ENCODE measurements around the gene RALGAPA1. TPM values are rescaled to one million over a fixed set of nuclear protein-coding genes. Genes with fewer than 3 reads are reported as not detected.
"Not testable (repeated sequence)": the region's sequence is repeated elsewhere in the genome, so short reads cannot be mapped to it uniquely, and the experiment has no call there.

RALGAPA1 gene
- total and polyA plus RNA-seq, 4 donors: 64.9 to 189 (median 86.1) TPM

DNA sequence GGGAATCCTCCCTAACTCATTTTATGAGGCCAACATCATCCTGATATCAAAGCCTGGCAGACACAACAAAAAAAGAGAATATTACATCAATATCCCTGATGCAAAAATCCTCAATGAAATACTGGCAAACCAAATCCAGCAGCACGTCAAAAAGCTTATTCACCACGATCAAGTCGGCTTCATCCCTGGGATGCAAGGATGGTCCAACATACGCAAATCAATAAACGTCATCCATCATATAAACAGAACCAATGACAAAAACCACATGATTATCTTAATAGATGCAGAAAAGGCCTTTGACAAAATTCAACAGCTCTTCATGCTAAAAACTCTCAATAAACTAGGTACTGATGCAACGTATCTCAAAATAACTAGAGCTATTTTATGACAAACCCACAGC is 189.1 kb downstream of the RALGAPA1 start:
- H3K27ac ChIP-seq (ENCODE audit: low read depth, low read length); H3K4me3 ChIP-seq (ENCODE audit: low read depth, low read length); DNase-seq (ENCODE audit: low read depth in 4 of 6, low spot score in 6 of 6); H3K9me3 ChIP-seq (ENCODE audit: control insufficient read depth, insufficient read depth, low read length); H3K4me1 ChIP-seq (ENCODE audit: control insufficient read depth, insufficient read depth, low read length); H3K27me3 ChIP-seq (ENCODE audit: control insufficient read depth, insufficient read depth, low read length); H3K36me3 ChIP-seq (ENCODE audit: control insufficient read depth, insufficient read depth, low read length): not testable (repeated sequence)
- WGBS (ENCODE audit: insufficient coverage): 88% methylated on average over 5 of the region's 6 CpGs

DNA sequence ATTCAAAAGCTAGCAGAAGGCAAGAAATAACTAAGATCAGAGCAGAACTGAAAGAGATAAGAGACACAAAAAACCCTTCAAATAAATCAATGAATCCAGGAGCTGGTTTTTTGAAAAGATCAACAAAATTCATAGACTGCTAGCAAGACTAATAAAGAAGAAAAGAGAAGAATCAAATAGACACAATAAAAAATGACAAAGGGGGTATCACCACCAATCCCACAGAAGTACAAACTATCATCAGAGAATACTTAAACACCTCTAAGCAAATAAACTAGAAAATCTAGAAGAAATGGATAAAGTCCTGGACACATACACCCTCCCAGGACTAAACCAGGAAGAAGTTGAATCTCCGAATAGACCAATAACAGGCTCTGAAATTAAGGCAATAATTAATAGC is 189.6 kb downstream of the RALGAPA1 start:
- not testable (repeated sequence) for H3K4me3 ChIP-seq (ENCODE audit: low read depth, low read length); H3K36me3 ChIP-seq (ENCODE audit: control insufficient read depth, insufficient read depth, low read length); H3K27me3 ChIP-seq (ENCODE audit: control insufficient read depth, insufficient read depth, low read length); H3K9me3 ChIP-seq (ENCODE audit: control insufficient read depth, insufficient read depth, low read length); DNase-seq (ENCODE audit: low read depth in 4 of 6, low spot score in 6 of 6); H3K4me1 ChIP-seq (ENCODE audit: control insufficient read depth, insufficient read depth, low read length); H3K27ac ChIP-seq (ENCODE audit: low read depth, low read length)
- 100% methylated on average over 1 of the region's 1 CpG for WGBS (ENCODE audit: insufficient coverage)

DNA sequence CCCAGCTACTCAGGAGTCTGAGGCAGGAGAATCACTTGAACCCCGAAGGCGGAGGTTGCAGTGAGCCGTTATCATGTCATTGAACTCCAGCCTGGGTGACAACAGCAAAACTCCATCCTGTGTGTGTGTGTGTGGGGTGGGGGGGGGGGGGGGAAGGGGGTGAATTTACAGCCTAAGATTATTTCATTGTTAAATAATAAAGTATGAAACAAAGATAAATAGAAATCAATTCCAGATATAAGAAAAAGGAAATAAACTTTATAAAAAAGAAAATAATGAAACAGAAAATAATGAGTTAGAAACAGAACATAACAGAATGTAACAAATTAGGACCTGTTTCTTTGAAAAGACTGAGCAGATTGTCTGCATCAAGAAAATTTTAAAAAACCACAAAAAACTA is 191.6 kb downstream of the RALGAPA1 start:
- H3K4me1 ChIP-seq (ENCODE audit: control insufficient read depth, insufficient read depth, low read length): no peaks in the 10 kb centered on the region
- H3K27me3 ChIP-seq (ENCODE audit: control insufficient read depth, insufficient read depth, low read length): no peaks in the 10 kb centered on the region
- DNase-seq (ENCODE audit: low read depth in 4 of 6, low spot score in 6 of 6): no peak
- no peaks in the 10 kb centered on the region for H3K9me3 ChIP-seq (ENCODE audit: control insufficient read depth, insufficient read depth, low read length)
- no peak overlapping the region for H3K27ac ChIP-seq (ENCODE audit: low read depth, low read length)
- no CpG with 5 or more reads among the region's 3 CpGs for WGBS (ENCODE audit: insufficient coverage)
- peaks cover 4% of the 10 kb centered on the region for H3K36me3 ChIP-seq (ENCODE audit: control insufficient read depth, insufficient read depth, low read length)
- H3K4me3 ChIP-seq (ENCODE audit: low read depth, low read length): no peak overlapping the region

DNA sequence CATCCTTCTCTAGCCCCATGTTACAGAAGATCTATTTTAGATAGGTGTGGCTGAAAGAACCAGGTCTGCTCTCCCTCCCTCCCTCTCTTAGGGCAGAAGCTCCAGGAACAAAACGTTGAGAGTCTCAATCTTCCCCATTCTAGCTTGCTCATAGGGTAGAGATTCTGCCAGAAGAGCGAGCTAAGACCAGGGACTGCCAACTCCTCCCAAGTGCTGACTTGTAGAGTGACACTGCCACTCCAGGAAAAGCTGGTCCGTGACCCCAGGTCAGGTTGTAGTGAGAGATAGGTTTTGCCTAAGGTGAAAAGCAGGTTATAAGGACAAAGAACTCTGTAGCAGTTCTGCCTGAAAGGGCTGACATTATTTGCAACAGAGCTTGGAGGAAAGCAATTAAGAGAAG is 201.7 kb downstream of the RALGAPA1 start:
- Histone ChIP-seq H3K4me1 (ENCODE audit: control insufficient read depth, insufficient read depth, low read length) (no peaks in the 10 kb centered on the region), H3K27me3 (ENCODE audit: control insufficient read depth, insufficient read depth, low read length) (no peaks in the 10 kb centered on the region), H3K27ac (ENCODE audit: low read depth, low read length) (no peak overlapping the region), H3K4me3 (ENCODE audit: low read depth, low read length) (no peak overlapping the region), H3K9me3 (ENCODE audit: control insufficient read depth, insufficient read depth, low read length) (no peaks in the 10 kb centered on the region), H3K36me3 (ENCODE audit: control insufficient read depth, insufficient read depth, low read length) (peaks cover 6% of the 10 kb centered on the region)
- no peak for DNase-seq (ENCODE audit: low read depth in 4 of 6, low spot score in 6 of 6)
- 49% methylated on average over 2 of the region's 3 CpGs for WGBS (ENCODE audit: insufficient coverage)

DNA sequence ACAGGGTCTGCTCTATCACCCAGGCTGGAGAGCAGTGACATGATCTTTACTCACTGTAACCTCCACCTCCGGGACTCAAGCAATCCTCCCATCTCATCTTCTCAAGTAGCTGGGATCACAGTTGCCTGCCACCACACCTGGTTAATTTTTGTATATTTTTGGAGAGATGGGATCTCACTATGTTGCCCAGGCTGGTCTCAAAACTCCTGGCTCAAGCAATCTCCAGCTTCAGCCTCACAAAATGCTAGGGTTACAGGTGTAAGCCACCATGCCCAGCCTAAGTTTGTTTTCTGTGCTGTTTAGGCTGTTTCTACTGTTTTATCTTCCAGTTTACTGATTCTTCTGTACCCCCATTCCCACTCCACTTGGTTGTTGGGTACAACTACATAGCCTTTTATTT is 208.8 kb downstream of the RALGAPA1 start:
- Histone ChIP-seq H3K27me3 (ENCODE audit: control insufficient read depth, insufficient read depth, low read length) (no peaks in the 10 kb centered on the region), H3K36me3 (ENCODE audit: control insufficient read depth, insufficient read depth, low read length) (peaks cover 7% of the 10 kb centered on the region), H3K4me1 (ENCODE audit: control insufficient read depth, insufficient read depth, low read length) (no peaks in the 10 kb centered on the region), H3K4me3 (ENCODE audit: low read depth, low read length) (no peak overlapping the region), H3K27ac (ENCODE audit: low read depth, low read length) (no peak overlapping the region), H3K9me3 (ENCODE audit: control insufficient read depth, insufficient read depth, low read length) (no peaks in the 10 kb centered on the region)
- WGBS (ENCODE audit: insufficient coverage): 100% methylated on average over 1 of the region's 1 CpG
- DNase-seq (ENCODE audit: low read depth in 4 of 6, low spot score in 6 of 6): no peak

DNA sequence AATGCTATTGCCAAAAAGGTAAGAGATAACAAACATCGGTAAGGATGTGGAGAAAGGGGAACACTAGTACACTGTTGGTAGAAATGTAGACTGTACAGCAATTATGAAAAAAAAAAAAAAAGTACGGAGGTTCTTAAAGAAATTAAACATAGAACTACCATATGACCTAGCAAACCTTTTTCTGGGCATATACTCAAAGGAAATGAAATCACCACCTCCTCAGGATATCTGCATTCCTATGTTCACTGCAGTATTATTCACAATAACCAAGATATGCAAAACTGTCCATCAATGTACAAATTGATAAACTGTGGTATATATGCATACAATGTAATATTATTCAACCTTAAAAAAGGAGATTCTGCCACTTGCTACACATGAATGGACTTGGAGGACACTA is 214.5 kb downstream of the RALGAPA1 start:
- no peak for DNase-seq (ENCODE audit: low read depth in 4 of 6, low spot score in 6 of 6)
- no peak overlapping the region for H3K27ac ChIP-seq (ENCODE audit: low read depth, low read length)
- no CpG with 5 or more reads among the region's 2 CpGs for WGBS (ENCODE audit: insufficient coverage)
- no peaks in the 10 kb centered on the region for H3K27me3 ChIP-seq (ENCODE audit: control insufficient read depth, insufficient read depth, low read length)
- H3K36me3 ChIP-seq (ENCODE audit: control insufficient read depth, insufficient read depth, low read length): peaks cover 7% of the 10 kb centered on the region
- H3K9me3 ChIP-seq (ENCODE audit: control insufficient read depth, insufficient read depth, low read length): no peaks in the 10 kb centered on the region
- H3K4me3 ChIP-seq (ENCODE audit: low read depth, low read length): no peak overlapping the region
- no peaks in the 10 kb centered on the region for H3K4me1 ChIP-seq (ENCODE audit: control insufficient read depth, insufficient read depth, low read length)

DNA sequence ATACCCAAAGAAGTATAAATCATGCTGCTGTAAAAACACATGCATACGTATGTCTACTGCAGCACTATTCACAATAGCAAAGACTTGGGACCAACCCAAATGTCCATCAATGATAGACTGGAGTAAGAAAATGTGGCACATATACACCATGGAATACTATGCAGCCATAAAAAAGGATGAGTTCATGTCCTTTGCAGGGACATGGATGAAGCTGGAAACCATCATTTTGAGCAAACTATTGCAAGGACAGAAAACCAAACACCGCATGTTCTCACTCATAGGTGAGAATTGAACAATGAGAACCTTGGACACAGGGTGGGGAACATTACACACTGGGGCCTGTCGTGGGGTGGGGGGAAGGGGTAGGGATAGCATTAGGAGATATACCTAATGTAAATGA is 221.7 kb downstream of the RALGAPA1 start:
- H3K36me3 ChIP-seq (ENCODE audit: control insufficient read depth, insufficient read depth, low read length); DNase-seq (ENCODE audit: low read depth in 4 of 6, low spot score in 6 of 6); H3K9me3 ChIP-seq (ENCODE audit: control insufficient read depth, insufficient read depth, low read length); H3K27ac ChIP-seq (ENCODE audit: low read depth, low read length); H3K4me1 ChIP-seq (ENCODE audit: control insufficient read depth, insufficient read depth, low read length); H3K27me3 ChIP-seq (ENCODE audit: control insufficient read depth, insufficient read depth, low read length); H3K4me3 ChIP-seq (ENCODE audit: low read depth, low read length): not testable (repeated sequence)
- WGBS (ENCODE audit: insufficient coverage): no CpG with 5 or more reads among the region's 3 CpGs

DNA sequence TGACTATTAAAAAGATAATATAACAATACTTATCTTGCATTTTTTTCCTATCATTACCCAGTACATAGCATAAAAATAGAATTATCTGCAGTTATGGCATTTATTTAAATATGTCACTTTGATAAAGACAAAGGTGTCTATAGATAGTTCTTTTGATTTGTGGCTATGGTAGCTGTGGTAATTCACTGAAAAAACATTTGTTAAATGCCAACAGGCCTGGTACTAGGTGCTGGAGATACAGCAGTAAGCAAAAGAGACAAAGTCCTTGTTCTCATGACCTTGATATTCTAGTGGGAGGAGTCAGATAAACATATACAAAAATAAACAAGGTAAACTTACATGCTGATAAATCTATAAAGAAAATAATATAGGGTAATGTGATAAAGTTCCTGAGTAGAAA is 230.5 kb downstream of the RALGAPA1 start:
- H3K9me3 ChIP-seq (ENCODE audit: control insufficient read depth, insufficient read depth, low read length): no peaks in the 10 kb centered on the region
- no peaks in the 10 kb centered on the region for H3K4me1 ChIP-seq (ENCODE audit: control insufficient read depth, insufficient read depth, low read length)
- no peaks in the 10 kb centered on the region for H3K27me3 ChIP-seq (ENCODE audit: control insufficient read depth, insufficient read depth, low read length)
- no peaks in the 10 kb centered on the region for H3K36me3 ChIP-seq (ENCODE audit: control insufficient read depth, insufficient read depth, low read length)
- DNase-seq (ENCODE audit: low read depth in 4 of 6, low spot score in 6 of 6): no peak
- H3K27ac ChIP-seq (ENCODE audit: low read depth, low read length): no peak overlapping the region
- no peak overlapping the region for H3K4me3 ChIP-seq (ENCODE audit: low read depth, low read length)

DNA sequence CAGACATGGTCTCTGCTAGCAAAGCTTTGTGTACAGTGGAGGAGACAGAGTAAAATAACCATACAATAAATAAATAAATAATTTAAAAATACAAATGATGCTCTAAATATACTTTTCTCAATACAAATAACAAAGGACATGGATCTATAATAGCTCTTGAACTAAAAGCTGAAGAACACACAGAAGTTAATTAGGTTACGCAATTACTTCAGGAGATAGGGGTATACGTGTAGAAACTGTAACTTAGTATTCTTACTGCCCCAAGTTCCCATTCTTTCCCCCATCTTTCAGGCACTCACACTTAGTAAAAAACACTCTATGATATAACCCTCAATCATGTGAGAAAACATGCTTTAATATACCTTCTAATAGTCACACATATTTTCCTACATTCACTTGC is 231.0 kb downstream of the RALGAPA1 start:
- Histone ChIP-seq H3K27ac (ENCODE audit: low read depth, low read length) (no peak overlapping the region), H3K27me3 (ENCODE audit: control insufficient read depth, insufficient read depth, low read length) (no peaks in the 10 kb centered on the region), H3K9me3 (ENCODE audit: control insufficient read depth, insufficient read depth, low read length) (no peaks in the 10 kb centered on the region), H3K4me3 (ENCODE audit: low read depth, low read length) (no peak overlapping the region), H3K36me3 (ENCODE audit: control insufficient read depth, insufficient read depth, low read length) (no peaks in the 10 kb centered on the region), H3K4me1 (ENCODE audit: control insufficient read depth, insufficient read depth, low read length) (no peaks in the 10 kb centered on the region)
- DNase-seq (ENCODE audit: low read depth in 4 of 6, low spot score in 6 of 6): no peak
- WGBS (ENCODE audit: insufficient coverage): no CpG with 5 or more reads among the region's 2 CpGs

DNA sequence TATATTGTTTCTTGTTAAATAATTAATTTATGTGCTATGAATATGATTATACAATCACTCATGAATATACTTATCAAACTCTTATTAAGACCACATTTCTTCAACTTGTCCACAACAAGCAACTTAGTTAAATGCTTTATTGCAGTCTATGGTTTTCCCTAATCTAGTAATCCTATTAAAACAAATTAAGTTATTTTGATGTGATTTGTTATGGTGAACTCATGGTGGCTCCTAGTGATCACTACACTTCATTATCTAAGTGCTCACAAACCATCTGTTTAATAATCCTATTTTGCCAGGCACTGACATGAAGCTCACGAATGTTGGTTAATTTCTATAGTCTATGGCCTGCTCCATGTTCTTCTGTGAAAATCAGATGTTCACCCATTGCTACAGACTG is 232.2 kb downstream of the RALGAPA1 start:
- H3K36me3 ChIP-seq (ENCODE audit: control insufficient read depth, insufficient read depth, low read length): no peaks in the 10 kb centered on the region
- no peaks in the 10 kb centered on the region for H3K27me3 ChIP-seq (ENCODE audit: control insufficient read depth, insufficient read depth, low read length)
- no peaks in the 10 kb centered on the region for H3K9me3 ChIP-seq (ENCODE audit: control insufficient read depth, insufficient read depth, low read length)
- DNase-seq (ENCODE audit: low read depth in 4 of 6, low spot score in 6 of 6): no peak
- no peak overlapping the region for H3K4me3 ChIP-seq (ENCODE audit: low read depth, low read length)
- no peaks in the 10 kb centered on the region for H3K4me1 ChIP-seq (ENCODE audit: control insufficient read depth, insufficient read depth, low read length)
- 100% methylated on average over 1 of the region's 1 CpG for WGBS (ENCODE audit: insufficient coverage)
- H3K27ac ChIP-seq (ENCODE audit: low read depth, low read length): no peak overlapping the region

DNA sequence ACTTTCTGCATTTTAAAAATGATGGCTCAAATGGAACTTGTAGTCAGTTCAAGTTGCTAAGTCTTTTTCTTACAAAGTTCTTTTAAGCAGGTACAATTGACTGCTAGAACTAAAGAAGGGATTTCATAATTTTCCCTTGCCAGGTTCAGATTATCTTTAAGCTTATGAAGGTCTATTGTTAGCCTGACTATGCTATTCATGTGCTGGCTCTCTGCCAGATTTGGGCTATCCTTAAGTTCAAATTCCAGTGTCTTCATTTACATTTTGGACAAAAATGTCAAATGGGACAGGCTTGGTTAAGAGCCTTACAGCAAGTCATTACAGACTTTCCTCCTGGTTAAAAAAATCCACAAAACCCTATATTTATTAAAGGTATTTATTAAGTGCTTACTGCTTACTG is 232.8 kb downstream of the RALGAPA1 start:
- no peak overlapping the region for H3K4me3 ChIP-seq (ENCODE audit: low read depth, low read length)
- H3K36me3 ChIP-seq (ENCODE audit: control insufficient read depth, insufficient read depth, low read length): no peaks in the 10 kb centered on the region
- no peaks in the 10 kb centered on the region for H3K27me3 ChIP-seq (ENCODE audit: control insufficient read depth, insufficient read depth, low read length)
- H3K9me3 ChIP-seq (ENCODE audit: control insufficient read depth, insufficient read depth, low read length): no peaks in the 10 kb centered on the region
- H3K27ac ChIP-seq (ENCODE audit: low read depth, low read length): no peak overlapping the region
- no peak for DNase-seq (ENCODE audit: low read depth in 4 of 6, low spot score in 6 of 6)
- no peaks in the 10 kb centered on the region for H3K4me1 ChIP-seq (ENCODE audit: control insufficient read depth, insufficient read depth, low read length)
